ENCODE data around the gene NAB2.

DNA sequence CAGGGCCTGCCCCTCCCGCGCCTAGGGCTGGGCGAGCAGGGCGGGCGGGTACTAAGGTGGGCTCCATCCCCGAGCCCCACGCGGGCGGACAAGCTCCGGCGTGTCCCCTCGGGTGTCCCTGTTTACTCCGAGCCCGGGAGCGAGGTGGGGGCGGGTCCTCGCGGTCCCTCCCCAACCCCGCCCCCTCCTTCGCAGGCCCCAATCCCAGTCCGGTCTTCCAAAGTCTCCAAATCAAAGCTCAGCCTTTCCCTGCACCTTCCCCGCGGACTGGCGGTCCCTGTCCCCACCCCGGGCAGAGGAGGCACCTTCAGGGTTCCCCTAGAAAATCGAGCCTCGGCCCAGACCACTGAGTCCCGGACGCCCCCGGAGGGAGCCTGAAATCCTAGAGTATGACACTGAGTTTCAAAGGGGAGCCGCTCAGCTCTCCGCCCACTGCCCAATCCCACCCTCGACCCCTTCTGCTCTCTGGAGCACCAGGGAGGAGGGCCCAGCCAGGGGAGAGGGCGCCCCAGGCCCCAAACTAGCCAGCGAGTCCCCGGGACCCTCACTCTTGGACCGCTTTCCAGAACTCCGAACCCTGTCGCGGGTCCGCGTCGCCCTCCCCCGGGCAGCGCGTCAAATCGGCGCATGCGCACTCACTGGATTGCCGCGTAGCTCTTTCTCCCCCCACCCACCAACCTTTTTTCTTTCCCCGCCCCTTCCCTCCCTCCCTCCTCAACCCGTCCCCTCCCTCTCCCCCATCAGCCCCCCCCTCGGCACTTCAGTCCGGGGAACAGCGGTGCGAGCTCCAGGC, 39.0 kb downstream of the NAB2 start, which contains the start of gene LRP1:
- TF ChIP-seq, protein P1, sequence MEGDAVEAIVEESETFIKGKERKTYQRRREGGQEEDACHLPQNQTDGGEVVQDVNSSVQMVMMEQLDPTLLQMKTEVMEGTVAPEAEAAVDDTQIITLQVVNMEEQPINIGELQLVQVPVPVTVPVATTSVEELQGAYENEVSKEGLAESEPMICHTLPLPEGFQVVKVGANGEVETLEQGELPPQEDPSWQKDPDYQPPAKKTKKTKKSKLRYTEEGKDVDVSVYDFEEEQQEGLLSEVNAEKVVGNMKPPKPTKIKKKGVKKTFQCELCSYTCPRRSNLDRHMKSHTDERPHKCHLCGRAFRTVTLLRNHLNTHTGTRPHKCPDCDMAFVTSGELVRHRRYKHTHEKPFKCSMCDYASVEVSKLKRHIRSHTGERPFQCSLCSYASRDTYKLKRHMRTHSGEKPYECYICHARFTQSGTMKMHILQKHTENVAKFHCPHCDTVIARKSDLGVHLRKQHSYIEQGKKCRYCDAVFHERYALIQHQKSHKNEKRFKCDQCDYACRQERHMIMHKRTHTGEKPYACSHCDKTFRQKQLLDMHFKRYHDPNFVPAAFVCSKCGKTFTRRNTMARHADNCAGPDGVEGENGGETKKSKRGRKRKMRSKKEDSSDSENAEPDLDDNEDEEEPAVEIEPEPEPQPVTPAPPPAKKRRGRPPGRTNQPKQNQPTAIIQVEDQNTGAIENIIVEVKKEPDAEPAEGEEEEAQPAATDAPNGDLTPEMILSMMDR (IDR thresholded peaks at IDR 0.05 in 2 of 3, conservative IDR thresholded peaks at IDR 0.05 in 1 of 3; ENCODE audit: insufficient read depth in 2 of 3, low read depth in 1 of 3, low read length in 3 of 3), result no peak
- TF ChIP-seq RCOR1 (IDR thresholded peaks at IDR 0.05; ENCODE audit: borderline replicate concordance in 1 of 2, low read depth in 2 of 2, low read length in 2 of 2), result no peak
- TF ChIP-seq, protein P2, sequence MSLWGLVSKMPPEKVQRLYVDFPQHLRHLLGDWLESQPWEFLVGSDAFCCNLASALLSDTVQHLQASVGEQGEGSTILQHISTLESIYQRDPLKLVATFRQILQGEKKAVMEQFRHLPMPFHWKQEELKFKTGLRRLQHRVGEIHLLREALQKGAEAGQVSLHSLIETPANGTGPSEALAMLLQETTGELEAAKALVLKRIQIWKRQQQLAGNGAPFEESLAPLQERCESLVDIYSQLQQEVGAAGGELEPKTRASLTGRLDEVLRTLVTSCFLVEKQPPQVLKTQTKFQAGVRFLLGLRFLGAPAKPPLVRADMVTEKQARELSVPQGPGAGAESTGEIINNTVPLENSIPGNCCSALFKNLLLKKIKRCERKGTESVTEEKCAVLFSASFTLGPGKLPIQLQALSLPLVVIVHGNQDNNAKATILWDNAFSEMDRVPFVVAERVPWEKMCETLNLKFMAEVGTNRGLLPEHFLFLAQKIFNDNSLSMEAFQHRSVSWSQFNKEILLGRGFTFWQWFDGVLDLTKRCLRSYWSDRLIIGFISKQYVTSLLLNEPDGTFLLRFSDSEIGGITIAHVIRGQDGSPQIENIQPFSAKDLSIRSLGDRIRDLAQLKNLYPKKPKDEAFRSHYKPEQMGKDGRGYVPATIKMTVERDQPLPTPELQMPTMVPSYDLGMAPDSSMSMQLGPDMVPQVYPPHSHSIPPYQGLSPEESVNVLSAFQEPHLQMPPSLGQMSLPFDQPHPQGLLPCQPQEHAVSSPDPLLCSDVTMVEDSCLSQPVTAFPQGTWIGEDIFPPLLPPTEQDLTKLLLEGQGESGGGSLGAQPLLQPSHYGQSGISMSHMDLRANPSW (CRISPR knock-in tag; IDR thresholded peaks at IDR 0.05), result no peak
- TF ChIP-seq TEAD4 (IDR thresholded peaks at IDR 0.05; ENCODE audit: low read length), result no peak
- TF ChIP-seq TEAD4 (CRISPR knock-in tag; IDR thresholded peaks at IDR 0.05; ENCODE audit: borderline replicate concordance), result no peak
- no peak for TF ChIP-seq SPI1 (IDR thresholded peaks at IDR 0.05; ENCODE audit: borderline replicate concordance, low read depth, low read length)
- no peak for TF ChIP-seq TEAD2 (tag; IDR thresholded peaks at IDR 0.05)
- TF ChIP-seq, protein P3, sequence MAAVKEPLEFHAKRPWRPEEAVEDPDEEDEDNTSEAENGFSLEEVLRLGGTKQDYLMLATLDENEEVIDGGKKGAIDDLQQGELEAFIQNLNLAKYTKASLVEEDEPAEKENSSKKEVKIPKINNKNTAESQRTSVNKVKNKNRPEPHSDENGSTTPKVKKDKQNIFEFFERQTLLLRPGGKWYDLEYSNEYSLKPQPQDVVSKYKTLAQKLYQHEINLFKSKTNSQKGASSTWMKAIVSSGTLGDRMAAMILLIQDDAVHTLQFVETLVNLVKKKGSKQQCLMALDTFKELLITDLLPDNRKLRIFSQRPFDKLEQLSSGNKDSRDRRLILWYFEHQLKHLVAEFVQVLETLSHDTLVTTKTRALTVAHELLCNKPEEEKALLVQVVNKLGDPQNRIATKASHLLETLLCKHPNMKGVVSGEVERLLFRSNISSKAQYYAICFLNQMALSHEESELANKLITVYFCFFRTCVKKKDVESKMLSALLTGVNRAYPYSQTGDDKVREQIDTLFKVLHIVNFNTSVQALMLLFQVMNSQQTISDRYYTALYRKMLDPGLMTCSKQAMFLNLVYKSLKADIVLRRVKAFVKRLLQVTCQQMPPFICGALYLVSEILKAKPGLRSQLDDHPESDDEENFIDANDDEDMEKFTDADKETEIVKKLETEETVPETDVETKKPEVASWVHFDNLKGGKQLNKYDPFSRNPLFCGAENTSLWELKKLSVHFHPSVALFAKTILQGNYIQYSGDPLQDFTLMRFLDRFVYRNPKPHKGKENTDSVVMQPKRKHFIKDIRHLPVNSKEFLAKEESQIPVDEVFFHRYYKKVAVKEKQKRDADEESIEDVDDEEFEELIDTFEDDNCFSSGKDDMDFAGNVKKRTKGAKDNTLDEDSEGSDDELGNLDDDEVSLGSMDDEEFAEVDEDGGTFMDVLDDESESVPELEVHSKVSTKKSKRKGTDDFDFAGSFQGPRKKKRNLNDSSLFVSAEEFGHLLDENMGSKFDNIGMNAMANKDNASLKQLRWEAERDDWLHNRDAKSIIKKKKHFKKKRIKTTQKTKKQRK (IDR thresholded peaks at IDR 0.05; ENCODE audit: borderline replicate concordance, low read depth, low read length), result no peak
- no peak; the same call in 1 of the 2 replicates for TF ChIP-seq SP1 (CRISPR knock-in tag; IDR thresholded peaks at IDR 0.05)
- no peak for TF ChIP-seq ZNF274 (IDR thresholded peaks at IDR 0.05; ENCODE audit: borderline replicate concordance, low read depth, low read length)
- TF ChIP-seq, protein P4, sequence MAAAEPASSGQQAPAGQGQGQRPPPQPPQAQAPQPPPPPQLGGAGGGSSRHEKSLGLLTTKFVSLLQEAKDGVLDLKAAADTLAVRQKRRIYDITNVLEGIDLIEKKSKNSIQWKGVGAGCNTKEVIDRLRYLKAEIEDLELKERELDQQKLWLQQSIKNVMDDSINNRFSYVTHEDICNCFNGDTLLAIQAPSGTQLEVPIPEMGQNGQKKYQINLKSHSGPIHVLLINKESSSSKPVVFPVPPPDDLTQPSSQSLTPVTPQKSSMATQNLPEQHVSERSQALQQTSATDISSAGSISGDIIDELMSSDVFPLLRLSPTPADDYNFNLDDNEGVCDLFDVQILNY (CRISPR knock-in tag; IDR thresholded peaks at IDR 0.05), result no peak
- TF ChIP-seq POU5F1 (IDR thresholded peaks at IDR 0.05; ENCODE audit: borderline replicate concordance, low read depth, low read length, partially characterized antibody), result no peak

Measured in K562 (cell line).